ENCODE measurements around the gene CD300LF. TPM values are rescaled to one million over a fixed set of nuclear protein-coding genes. Genes with fewer than 3 reads are reported as not detected.

The CD300LF gene
- total and polyA plus RNA-seq, 9 of the 15 experiments (the other 6 are each of a cell fraction or from before 2014, with no cell fraction given) = not detected

GRCh38 chr17:74754832-74755231, 42.1 kb upstream of the CD300LF start (continued):
- TF ChIP-seq, protein P1, sequence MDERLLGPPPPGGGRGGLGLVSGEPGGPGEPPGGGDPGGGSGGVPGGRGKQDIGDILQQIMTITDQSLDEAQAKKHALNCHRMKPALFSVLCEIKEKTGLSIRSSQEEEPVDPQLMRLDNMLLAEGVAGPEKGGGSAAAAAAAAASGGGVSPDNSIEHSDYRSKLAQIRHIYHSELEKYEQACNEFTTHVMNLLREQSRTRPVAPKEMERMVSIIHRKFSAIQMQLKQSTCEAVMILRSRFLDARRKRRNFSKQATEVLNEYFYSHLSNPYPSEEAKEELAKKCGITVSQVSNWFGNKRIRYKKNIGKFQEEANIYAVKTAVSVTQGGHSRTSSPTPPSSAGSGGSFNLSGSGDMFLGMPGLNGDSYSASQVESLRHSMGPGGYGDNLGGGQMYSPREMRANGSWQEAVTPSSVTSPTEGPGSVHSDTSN (CRISPR knock-in tag; IDR thresholded peaks at IDR 0.05; ENCODE audit: low read depth) = no peak
- TF ChIP-seq, protein P1 (tag; conservative IDR thresholded peaks at IDR 0.05; ENCODE audit: low read depth) = no peak
- no peak for TF ChIP-seq SMAD4 (CRISPR knock-in tag; conservative IDR thresholded peaks at IDR 0.05)
- no peak for TF ChIP-seq DMBX1 (CRISPR knock-in tag; IDR thresholded peaks at IDR 0.05; ENCODE audit: borderline replicate concordance)
- no peak for TF ChIP-seq NR2C2 (CRISPR knock-in tag; IDR thresholded peaks at IDR 0.05)
- no peak for TF ChIP-seq NR2C2 (tag; IDR thresholded peaks at IDR 0.05)
- TF ChIP-seq RBM25 (IDR thresholded peaks at IDR 0.05; ENCODE audit: low read depth, low read length, severe bottlenecking) = no peak
- TF ChIP-seq ZNF778 (CRISPR knock-in tag; IDR thresholded peaks at IDR 0.05) = no peak
- TF ChIP-seq C11orf30 (IDR thresholded peaks at IDR 0.05; ENCODE audit: low read depth) = no peak

All from K562 (cell line).